ENCODE measurements around the gene MARK2.

Gene MARK2

GRCh38 chr11:63832336-63832735, 6.6 kb upstream of the MARK2 start:
- no peak for TF ChIP-seq CTCF (IDR thresholded peaks at IDR 0.05; ENCODE audit: extremely low read depth, missing control alignments)

GRCh38 chr11:63833048-63833447, 5.9 kb upstream of the MARK2 start:
- DNase-seq (ENCODE audit: low spot score), result no peak
- TF ChIP-seq CTCF (IDR thresholded peaks at IDR 0.05; ENCODE audit: extremely low read depth, missing control alignments), result no peak

More at GRCh38 chr11:63832336-63832735, 6.6 kb upstream of the MARK2 start:
- no peak for DNase-seq (ENCODE audit: low spot score)

- TF ChIP-seq CTCF (IDR thresholded peaks at IDR 0.05; ENCODE audit: extremely low read depth, missing control alignments), result no peak
- no peak for DNase-seq (ENCODE audit: low spot score)
Observed at GRCh38 chr11:63834535-63835157, 4.3 kb upstream of the MARK2 start.

GRCh38 chr11:63835158-63835545, 3.8 kb upstream of the MARK2 start:
- no peak for TF ChIP-seq CTCF (IDR thresholded peaks at IDR 0.05; ENCODE audit: extremely low read depth, missing control alignments)
- DNase-seq (ENCODE audit: low spot score), result no peak

GRCh38 chr11:63837027-63837688, 1.8 kb upstream of the MARK2 start:
- DNase-seq (ENCODE audit: low spot score), result peak; percentile 75
- peak; percentile 60 for TF ChIP-seq CTCF (IDR thresholded peaks at IDR 0.05; ENCODE audit: extremely low read depth, missing control alignments)

GRCh38 chr11:63837739-63838138, 1.2 kb upstream of the MARK2 start:
- DNase-seq (ENCODE audit: low spot score), result no peak
- TF ChIP-seq CTCF (IDR thresholded peaks at IDR 0.05; ENCODE audit: extremely low read depth, missing control alignments), result no peak

- TF ChIP-seq CTCF (IDR thresholded peaks at IDR 0.05; ENCODE audit: extremely low read depth, missing control alignments), result no peak
- DNase-seq (ENCODE audit: low spot score), result no peak
Observed at GRCh38 chr11:63838150-63838677, 696 bp upstream of the MARK2 start.

Measured in GM20000 (cell line).